ENCODE data around the gene CRHR2. TPM values are rescaled to one million over a fixed set of nuclear protein-coding genes. Genes with fewer than 3 reads are reported as not detected.

The CRHR2 gene
- total RNA-seq, 1 experiment from 2014 or later, result not detected

- TF ChIP-seq, protein P1, sequence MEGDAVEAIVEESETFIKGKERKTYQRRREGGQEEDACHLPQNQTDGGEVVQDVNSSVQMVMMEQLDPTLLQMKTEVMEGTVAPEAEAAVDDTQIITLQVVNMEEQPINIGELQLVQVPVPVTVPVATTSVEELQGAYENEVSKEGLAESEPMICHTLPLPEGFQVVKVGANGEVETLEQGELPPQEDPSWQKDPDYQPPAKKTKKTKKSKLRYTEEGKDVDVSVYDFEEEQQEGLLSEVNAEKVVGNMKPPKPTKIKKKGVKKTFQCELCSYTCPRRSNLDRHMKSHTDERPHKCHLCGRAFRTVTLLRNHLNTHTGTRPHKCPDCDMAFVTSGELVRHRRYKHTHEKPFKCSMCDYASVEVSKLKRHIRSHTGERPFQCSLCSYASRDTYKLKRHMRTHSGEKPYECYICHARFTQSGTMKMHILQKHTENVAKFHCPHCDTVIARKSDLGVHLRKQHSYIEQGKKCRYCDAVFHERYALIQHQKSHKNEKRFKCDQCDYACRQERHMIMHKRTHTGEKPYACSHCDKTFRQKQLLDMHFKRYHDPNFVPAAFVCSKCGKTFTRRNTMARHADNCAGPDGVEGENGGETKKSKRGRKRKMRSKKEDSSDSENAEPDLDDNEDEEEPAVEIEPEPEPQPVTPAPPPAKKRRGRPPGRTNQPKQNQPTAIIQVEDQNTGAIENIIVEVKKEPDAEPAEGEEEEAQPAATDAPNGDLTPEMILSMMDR (IDR thresholded peaks at IDR 0.05; ENCODE audit: unreplicated experiment), result no peak
- ChIA-PET CTCF (no interaction called here), POLR2A (no interaction called here)
- H3K9me3 Mint-ChIP-seq (ENCODE audit: unreplicated experiment), result no peaks in the 10 kb centered on the region
- no peak overlapping the region for H3K4me3 Mint-ChIP-seq (ENCODE audit: unreplicated experiment)
- DNase-seq (ENCODE audit: unreplicated experiment), result no peak
- intact Hi-C loops (cut with micrococcal nuclease), result no loop called here
- peaks cover 49% of the 10 kb centered on the region for H3K27me3 Mint-ChIP-seq (ENCODE audit: insufficient read depth, unreplicated experiment)
- no TSS peak for BruUV-seq (replicated peaks)
- no peak overlapping the region for H3K27ac Mint-ChIP-seq (ENCODE audit: low read depth, unreplicated experiment)
- no peaks in the 10 kb centered on the region for H3K36me3 Mint-ChIP-seq (ENCODE audit: insufficient read depth, unreplicated experiment)
- H3K4me1 Mint-ChIP-seq (ENCODE audit: insufficient read depth, unreplicated experiment), result no peaks in the 10 kb centered on the region
Observed at GRCh38 chr7:30692882-30693281, 10.6 kb upstream of the CRHR2 start.

DNA sequence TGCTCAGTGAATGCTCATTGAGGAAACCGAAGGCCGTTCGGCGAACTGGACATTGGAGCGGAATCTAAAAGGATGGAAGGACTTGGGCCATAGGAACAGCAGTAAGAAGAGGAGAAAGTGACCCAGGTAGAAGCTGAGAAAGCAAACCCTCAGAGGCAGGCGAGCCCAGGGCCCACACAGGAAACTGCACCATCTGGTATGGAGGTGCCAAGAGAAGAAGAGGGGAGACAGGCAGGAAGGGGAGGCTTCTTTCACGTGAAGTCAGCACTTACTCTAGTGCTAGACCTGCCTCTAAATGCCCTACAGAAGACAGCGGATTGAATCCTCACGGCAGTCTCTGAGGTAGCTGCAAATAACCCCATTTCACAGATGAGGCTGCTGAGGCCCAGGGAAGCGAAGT, 10.2 kb upstream of the CRHR2 start:
- no peak for DNase-seq (ENCODE audit: unreplicated experiment)
- Mint-ChIP-seq H3K9me3 (ENCODE audit: unreplicated experiment) (no peaks in the 10 kb centered on the region), H3K27me3 (ENCODE audit: insufficient read depth, unreplicated experiment) (peaks cover 49% of the 10 kb centered on the region), H3K4me3 (ENCODE audit: unreplicated experiment) (no peak overlapping the region), H3K27ac (ENCODE audit: low read depth, unreplicated experiment) (no peak overlapping the region), H3K4me1 (ENCODE audit: insufficient read depth, unreplicated experiment) (no peaks in the 10 kb centered on the region), H3K36me3 (ENCODE audit: insufficient read depth, unreplicated experiment) (no peaks in the 10 kb centered on the region)
- TF ChIP-seq, protein P1 (IDR thresholded peaks at IDR 0.05; ENCODE audit: unreplicated experiment), result no peak
- CTCF ChIA-PET, result interaction anchor here (0.7 to 1.1 kb wide), 2 partner anchors 77 to 129 kb away, joined by 3 read pairs; no protein-coding TSS in a partner anchor
- POLR2A ChIA-PET, result no interaction called here
- intact Hi-C loops (cut with micrococcal nuclease), result no loop called here
- no TSS peak for BruUV-seq (replicated peaks)

- Mint-ChIP-seq H3K27me3 (ENCODE audit: insufficient read depth, unreplicated experiment) (peaks cover 49% of the 10 kb centered on the region), H3K36me3 (ENCODE audit: insufficient read depth, unreplicated experiment) (no peaks in the 10 kb centered on the region), H3K9me3 (ENCODE audit: unreplicated experiment) (no peaks in the 10 kb centered on the region), H3K4me1 (ENCODE audit: insufficient read depth, unreplicated experiment) (no peaks in the 10 kb centered on the region), H3K27ac (ENCODE audit: low read depth, unreplicated experiment) (no peak overlapping the region), H3K4me3 (ENCODE audit: unreplicated experiment) (no peak overlapping the region)
- DNase-seq (ENCODE audit: unreplicated experiment), result no peak
- ChIA-PET POLR2A (no interaction called here), CTCF (no interaction called here)
- intact Hi-C loops (cut with micrococcal nuclease), result no loop called here
- TF ChIP-seq, protein P1 (IDR thresholded peaks at IDR 0.05; ENCODE audit: unreplicated experiment), result no peak
- BruUV-seq (replicated peaks), result no TSS peak
Observed at GRCh38 chr7:30690011-30690410, 7.8 kb upstream of the CRHR2 start.

DNA sequence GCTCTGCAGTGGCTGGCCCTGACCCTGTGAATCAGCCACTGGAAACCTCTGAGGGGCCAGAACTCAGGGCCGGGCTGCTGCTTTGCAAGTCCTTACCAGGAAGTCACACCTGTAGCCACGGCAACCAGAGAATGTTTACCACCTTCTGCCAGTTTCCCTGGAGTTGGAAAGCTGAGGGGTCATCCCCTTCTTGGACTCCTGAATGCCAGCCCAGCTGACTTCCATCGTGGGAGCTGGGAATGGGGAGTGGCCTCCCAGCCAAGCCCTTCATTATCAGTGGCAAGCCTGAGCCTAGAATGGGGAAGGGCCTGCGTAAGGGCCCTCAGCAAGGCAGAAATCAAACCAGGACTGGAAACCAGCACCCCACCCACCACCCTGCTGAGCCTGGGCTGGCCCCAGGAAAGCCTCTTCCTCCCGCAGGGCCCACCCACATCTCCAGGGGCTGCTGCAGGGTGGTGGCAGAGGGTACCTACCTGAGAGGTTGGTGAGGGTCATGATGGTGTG, 6.5 kb upstream of the CRHR2 start:
- intact Hi-C loops (cut with micrococcal nuclease), result no loop called here
- no peaks in the 10 kb centered on the region for H3K4me1 Mint-ChIP-seq (ENCODE audit: insufficient read depth, unreplicated experiment)
- no peak overlapping the region for H3K4me3 Mint-ChIP-seq (ENCODE audit: unreplicated experiment)
- ChIA-PET POLR2A (no interaction called here), CTCF (no interaction called here)
- no peak overlapping the region for H3K27ac Mint-ChIP-seq (ENCODE audit: low read depth, unreplicated experiment)
- no peak for DNase-seq (ENCODE audit: unreplicated experiment)
- BruUV-seq (replicated peaks), result no TSS peak
- TF ChIP-seq, protein P1 (IDR thresholded peaks at IDR 0.05; ENCODE audit: unreplicated experiment), result no peak
- no peaks in the 10 kb centered on the region for H3K9me3 Mint-ChIP-seq (ENCODE audit: unreplicated experiment)
- H3K36me3 Mint-ChIP-seq (ENCODE audit: insufficient read depth, unreplicated experiment), result no peaks in the 10 kb centered on the region
- peaks cover 50% of the 10 kb centered on the region for H3K27me3 Mint-ChIP-seq (ENCODE audit: insufficient read depth, unreplicated experiment)

All from MCF 10A (cell line).